Mesendoderm (in vitro differentiated cells): ENCODE results near the gene CAMK4.

Source experiments
- DNase-seq: peaks from one replicate; pipeline ENCODE4 v3.0.0; 2013
- H2AK5ac ChIP-seq: 2 replicates; pipeline ENCODE4 v1.6.1; 2013; ENCODE audit warnings: low read length, inconsistent platforms
- H2BK120ac ChIP-seq: 2 replicates; pipeline ENCODE4 v1.6.1; 2013; ENCODE audit warnings: low read depth, mild to moderate bottlenecking, low read length, moderate library complexity, mixed read lengths
- H2BK15ac ChIP-seq: replicated peaks from 2 replicates; pipeline ENCODE4 v1.6.1; 2013; ENCODE audit warnings: low read depth, mild to moderate bottlenecking, moderate library complexity
- H2BK5ac ChIP-seq: 2 replicates; pipeline ENCODE4 v1.6.1; 2013; ENCODE audit warnings: low read length, inconsistent platforms
- H3K18ac ChIP-seq: 2 replicates; pipeline ENCODE4 v1.6.1; 2013; ENCODE audit warnings: mild to moderate bottlenecking, low read length, mixed read lengths
- H3K23ac ChIP-seq: one replicate; pipeline ENCODE4 v1.6.1; 2013; ENCODE audit warnings: low read length
- H3K27ac ChIP-seq: 2 replicates; pipeline ENCODE4 v1.5.1; 2013; ENCODE audit warnings: low read depth, mild to moderate bottlenecking, inconsistent platforms, low read length, moderate library complexity
- H3K27me3 ChIP-seq: 2 replicates; pipeline ENCODE4 v1.6.1; 2013; ENCODE audit warnings: low read length, control low read depth, mild to moderate bottlenecking, inconsistent platforms; ENCODE audit not compliant: insufficient read depth, poor library complexity
- H3K36me3 ChIP-seq: 2 replicates; pipeline ENCODE4 v1.6.1; 2013; ENCODE audit warnings: low read length, inconsistent platforms; ENCODE audit not compliant: control insufficient read depth, insufficient read depth
- H3K4ac ChIP-seq: one replicate; pipeline ENCODE4 v1.6.1; 2013; ENCODE audit warnings: low read depth, mild to moderate bottlenecking, low read length, moderate library complexity
- H3K4me1 ChIP-seq: 2 replicates; pipeline ENCODE4 v1.6.1; 2013; ENCODE audit warnings: low read depth, low read length, inconsistent platforms; ENCODE audit not compliant: control insufficient read depth
- H3K4me2 ChIP-seq: 2 replicates; pipeline ENCODE4 v1.6.1; 2013; ENCODE audit warnings: low read length
- H3K4me3 ChIP-seq: 2 replicates; pipeline ENCODE4 v1.5.1; 2013; ENCODE audit warnings: mild to moderate bottlenecking, low read length
- H3K56ac ChIP-seq: one replicate; pipeline ENCODE4 v1.6.1; 2013; ENCODE audit warnings: low read length
- H3K79me1 ChIP-seq: 2 replicates; pipeline ENCODE4 v1.6.1; 2013; ENCODE audit warnings: low read length, inconsistent platforms
- H3K79me2 ChIP-seq: 2 replicates; pipeline ENCODE4 v1.6.1; 2013; ENCODE audit warnings: mild to moderate bottlenecking, low read length; ENCODE audit not compliant: control insufficient read depth, insufficient read depth
- H3K9ac ChIP-seq: 2 replicates; pipeline ENCODE4 v1.6.1; 2013; ENCODE audit warnings: low read length, inconsistent platforms
- H4K5ac ChIP-seq: one replicate; pipeline ENCODE4 v1.6.1; 2013; ENCODE audit warnings: low read length
- H4K8ac ChIP-seq: one replicate; pipeline ENCODE4 v1.6.1; 2013; ENCODE audit warnings: low read depth, mild to moderate bottlenecking, control low read depth, low read length, moderate library complexity
- WGBS: extraction: QIAGEN DNeasy Blood & Tissue Kit; methylation state at CpG from one replicate; pipeline ENCODE4 v1.1.7; 2013; ENCODE audit warnings: low lambda C conversion rate, missing lambda C conversion rate; ENCODE audit not compliant: insufficient coverage; ENCODE audit errors: extremely low coverage; 5-methylcytosine and 5-hydroxymethylcytosine counted together

CAMK4 gene

GRCh38 chr5:111241696-111242095 lies 17.5 kb downstream of the CAMK4 start:
- Histone ChIP-seq H3K18ac (no peak overlapping the region), H3K4ac (no peak overlapping the region), H3K79me2 (no peaks in the 10 kb centered on the region), H3K27me3 (no peaks in the 10 kb centered on the region), H3K23ac (no peak overlapping the region), H3K79me1 (no peaks in the 10 kb centered on the region), H4K8ac (no peak overlapping the region), H2BK5ac (no peak overlapping the region), H3K36me3 (no peaks in the 10 kb centered on the region), H3K4me1 (no peaks in the 10 kb centered on the region), H3K9ac (no peak overlapping the region), H3K4me3 (no peak overlapping the region), H2BK120ac (no peak overlapping the region), H2BK15ac (no peak overlapping the region), H4K5ac (no peak overlapping the region), H3K27ac (no peak overlapping the region), H3K4me2 (no peak overlapping the region), H3K56ac (no peak overlapping the region), H2AK5ac (no peak overlapping the region)
- no CpG with 5 or more reads among the region's 3 CpGs for WGBS
- no peak for DNase-seq

- no peak for DNase-seq
- no peak overlapping the region for H3K4ac ChIP-seq
- no peak overlapping the region for H4K5ac ChIP-seq
- H3K4me3 ChIP-seq = no peak overlapping the region
- no peak overlapping the region for H3K23ac ChIP-seq
- no peak overlapping the region for H3K56ac ChIP-seq
- no peak overlapping the region for H2BK5ac ChIP-seq
- H4K8ac ChIP-seq = no peak overlapping the region
- H3K4me2 ChIP-seq = no peak overlapping the region
- WGBS = no CpG with 5 or more reads among the region's 10 CpGs
- no peak overlapping the region for H3K27ac ChIP-seq
- no peaks in the 10 kb centered on the region for H3K79me2 ChIP-seq
- H3K79me1 ChIP-seq = no peaks in the 10 kb centered on the region
- H2BK15ac ChIP-seq = no peak overlapping the region
- no peaks in the 10 kb centered on the region for H3K27me3 ChIP-seq
- H3K36me3 ChIP-seq = no peaks in the 10 kb centered on the region
- H3K18ac ChIP-seq = no peak overlapping the region
- H2BK120ac ChIP-seq = no peak overlapping the region
- no peaks in the 10 kb centered on the region for H3K4me1 ChIP-seq
- no peak overlapping the region for H2AK5ac ChIP-seq
- no peak overlapping the region for H3K9ac ChIP-seq
Measured at GRCh38 chr5:111242606-111243005, 18.4 kb downstream of the CAMK4 start.

GRCh38 chr5:111243318-111243717 lies 19.1 kb downstream of the CAMK4 start:
- Histone ChIP-seq H3K18ac (no peak overlapping the region), H3K9ac (no peak overlapping the region), H3K27ac (no peak overlapping the region), H2AK5ac (no peak overlapping the region), H4K8ac (no peak overlapping the region), H3K56ac (no peak overlapping the region), H4K5ac (no peak overlapping the region), H3K36me3 (no peaks in the 10 kb centered on the region), H3K4me2 (no peak overlapping the region), H3K23ac (no peak overlapping the region), H3K79me1 (no peaks in the 10 kb centered on the region), H3K4me3 (no peak overlapping the region), H2BK120ac (no peak overlapping the region), H3K79me2 (no peaks in the 10 kb centered on the region), H2BK5ac (no peak overlapping the region), H3K27me3 (no peaks in the 10 kb centered on the region), H3K4me1 (no peaks in the 10 kb centered on the region), H2BK15ac (no peak overlapping the region), H3K4ac (no peak overlapping the region)
- no peak for DNase-seq
- no CpG with 5 or more reads among the region's 1 CpG for WGBS

- Histone ChIP-seq H2BK120ac (no peak overlapping the region), H3K23ac (no peak overlapping the region), H3K27me3 (no peaks in the 10 kb centered on the region), H3K4ac (no peak overlapping the region), H3K79me1 (no peaks in the 10 kb centered on the region), H3K4me2 (no peak overlapping the region), H3K36me3 (no peaks in the 10 kb centered on the region), H2BK15ac (no peak overlapping the region), H2BK5ac (no peak overlapping the region), H3K9ac (no peak overlapping the region), H3K4me3 (no peak overlapping the region), H3K18ac (no peak overlapping the region), H3K27ac (no peak overlapping the region), H2AK5ac (no peak overlapping the region), H3K79me2 (no peaks in the 10 kb centered on the region), H3K4me1 (no peaks in the 10 kb centered on the region), H4K5ac (no peak overlapping the region), H3K56ac (no peak overlapping the region), H4K8ac (no peak overlapping the region)
- no peak for DNase-seq
- no CpG with 5 or more reads among the region's 2 CpGs for WGBS
Measured at GRCh38 chr5:111245654-111246053, 21.5 kb downstream of the CAMK4 start.

- Histone ChIP-seq H3K23ac (no peak overlapping the region), H3K4me2 (no peak overlapping the region)
Measured at GRCh38 chr5:111246459-111246858, 22.3 kb downstream of the CAMK4 start.

GRCh38 chr5:111248571-111248970 lies 24.4 kb downstream of the CAMK4 start:
- no peak overlapping the region for H3K4me2 ChIP-seq
- H2AK5ac ChIP-seq = no peak overlapping the region
- H3K79me1 ChIP-seq = no peaks in the 10 kb centered on the region
- no peak overlapping the region for H3K4me3 ChIP-seq
- H2BK120ac ChIP-seq = no peak overlapping the region
- DNase-seq = no peak
- no peaks in the 10 kb centered on the region for H3K79me2 ChIP-seq
- no peak overlapping the region for H4K5ac ChIP-seq
- H3K36me3 ChIP-seq = no peaks in the 10 kb centered on the region
- no peak overlapping the region for H2BK5ac ChIP-seq
- H3K9ac ChIP-seq = no peak overlapping the region
- H2BK15ac ChIP-seq = no peak overlapping the region
- no peaks in the 10 kb centered on the region for H3K27me3 ChIP-seq
- H4K8ac ChIP-seq = no peak overlapping the region
- no peak overlapping the region for H3K56ac ChIP-seq
- H3K4me1 ChIP-seq = no peaks in the 10 kb centered on the region
- no peak overlapping the region for H3K4ac ChIP-seq
- WGBS = no CpG with 5 or more reads among the region's 3 CpGs
- H3K23ac ChIP-seq = no peak overlapping the region
- H3K18ac ChIP-seq = no peak overlapping the region
- no peak overlapping the region for H3K27ac ChIP-seq

More at GRCh38 chr5:111246459-111246858, 22.3 kb downstream of the CAMK4 start:
- Histone ChIP-seq H3K79me2 (no peaks in the 10 kb centered on the region), H2BK5ac (no peak overlapping the region), H4K5ac (no peak overlapping the region), H3K27ac (no peak overlapping the region), H2BK120ac (no peak overlapping the region), H3K9ac (no peak overlapping the region), H3K79me1 (no peaks in the 10 kb centered on the region), H4K8ac (no peak overlapping the region), H3K56ac (no peak overlapping the region), H3K4me1 (no peaks in the 10 kb centered on the region), H3K18ac (no peak overlapping the region), H3K4ac (no peak overlapping the region), H3K4me3 (no peak overlapping the region), H3K27me3 (no peaks in the 10 kb centered on the region), H3K36me3 (no peaks in the 10 kb centered on the region), H2BK15ac (no peak overlapping the region), H2AK5ac (no peak overlapping the region)
- no CpG with 5 or more reads among the region's 1 CpG for WGBS
- peak; percentile 8 for DNase-seq
